CD14-positive monocyte (primary cell): Measurements from ENCODE around the gene GALNT15. TPM values are rescaled to one million over a fixed set of nuclear protein-coding genes. Genes with fewer than 3 reads are reported as not detected.

Source experiments
- DNase-seq, 3 donors: peaks; one replicate each; pipeline ENCODE4 v3.0.0-alpha.2; 2011 to 2022
- H2AFZ ChIP-seq: 2 replicates; pipeline ENCODE4 v1.6.0; 2012; ENCODE audit warnings: mild to moderate bottlenecking, low read depth, low read length, inconsistent platforms; ENCODE audit not compliant: insufficient read depth, poor library complexity, severe bottlenecking
- H3K27ac ChIP-seq, 2 donors: 1 replicate in 1 of 2; 2 replicates in 1 of 2; pipeline ENCODE4 v1.5.1; 2012 to 2013; ENCODE audit warnings: low read length in 2 of 2, control low read depth in 1 of 2, inconsistent platforms in 1 of 2, low read depth in 1 of 2, mild to moderate bottlenecking in 1 of 2
- H3K27me3 ChIP-seq, 2 donors: one replicate each; pipeline versions ENCODE4 v1.6.0 to v1.6.1; 2011 to 2013; ENCODE audit warnings: low read length in 2 of 2; ENCODE audit not compliant: control insufficient read depth in 2 of 2, insufficient read depth in 2 of 2
- H3K36me3 ChIP-seq, 2 donors: replicated peaks in 1 of 2; 1 replicate in 1 of 2; 2 replicates in 1 of 2; pipeline versions ENCODE4 v1.5.1 to v1.6.1; 2012 to 2013; ENCODE audit warnings: low read length in 2 of 2, control low read depth in 1 of 2, inconsistent platforms in 1 of 2, mild to moderate bottlenecking in 1 of 2; ENCODE audit not compliant: insufficient read depth in 2 of 2, control insufficient read depth in 1 of 2
- H3K4me1 ChIP-seq, 2 donors: 1 replicate in 1 of 2; 2 replicates in 1 of 2; pipeline versions ENCODE4 v1.5.1 to v1.6.1; 2012 to 2013; ENCODE audit warnings: low read length in 2 of 2, control low read depth in 1 of 2, inconsistent platforms in 1 of 2, mild to moderate bottlenecking in 1 of 2, moderate library complexity in 1 of 2; ENCODE audit not compliant: insufficient read depth in 2 of 2, control insufficient read depth in 1 of 2
- H3K4me2 ChIP-seq: replicated peaks from 2 replicates; pipeline ENCODE3; 2012; ENCODE audit warnings: low read length, moderate library complexity, mild to moderate bottlenecking; ENCODE audit not compliant: poor library complexity, severe bottlenecking; ENCODE audit errors: extremely low read depth
- H3K4me3 ChIP-seq, 3 experiments: fragments of 200-600 bp in 1 of 3; sonication (generic) in 1 of 3; replicated peaks in 1 of 3; 1 replicate in 2 of 3; 2 replicates in 1 of 3; pipeline ENCODE4 v1.5.1; 2011 to 2013; ENCODE audit warnings: low read length in 3 of 3, mild to moderate bottlenecking in 3 of 3, control low read depth in 2 of 3, low read depth in 2 of 3, inconsistent platforms in 1 of 3, moderate library complexity in 1 of 3
- H3K79me2 ChIP-seq: 2 replicates; pipeline ENCODE4 v1.6.0; 2012; ENCODE audit warnings: mild to moderate bottlenecking, control low read depth, inconsistent platforms, low read length, moderate library complexity; ENCODE audit not compliant: insufficient read depth
- H3K9ac ChIP-seq: 2 replicates; pipeline ENCODE4 v1.6.0; 2017; ENCODE audit warnings: low read length, mild to moderate bottlenecking; ENCODE audit not compliant: insufficient read depth, poor library complexity, severe bottlenecking
- H3K9me3 ChIP-seq, 2 donors: replicated peaks in 1 of 2; 1 replicate in 1 of 2; 2 replicates in 1 of 2; pipeline versions ENCODE4 v1.5.1 to v1.6.1; 2012 to 2013; ENCODE audit warnings: low read length in 2 of 2, control low read depth in 1 of 2; ENCODE audit not compliant: control insufficient read depth in 1 of 2, insufficient read depth in 1 of 2
- H4K20me1 ChIP-seq: 2 replicates; pipeline ENCODE4 v1.6.0; 2012; ENCODE audit warnings: mild to moderate bottlenecking, low read length, control low read depth, moderate library complexity; ENCODE audit not compliant: insufficient read depth
- H3K27ac Mint-ChIP-seq, 7 donors: one replicate each; pipeline ENCODE4 v1.8.0; 2020; ENCODE audit warnings: mild to moderate bottlenecking in 7 of 7, mixed read lengths in 7 of 7, moderate library complexity in 6 of 7, inconsistent platforms in 2 of 7
- H3K27me3 Mint-ChIP-seq, 3 donors: one replicate each; pipeline ENCODE4 v1.8.0; 2021 to 2022; ENCODE audit warnings: low read depth in 3 of 3, mild to moderate bottlenecking in 3 of 3, mixed read lengths in 3 of 3, moderate library complexity in 3 of 3, inconsistent platforms in 1 of 3
- H3K36me3 Mint-ChIP-seq, 2 donors: one replicate each; pipeline ENCODE4 v1.8.0; 2020; ENCODE audit warnings: mixed read lengths in 2 of 2, inconsistent platforms in 1 of 2, mild to moderate bottlenecking in 1 of 2
- H3K4me1 Mint-ChIP-seq: one replicate; pipeline ENCODE4 v1.8.0; 2020; ENCODE audit warnings: mild to moderate bottlenecking, mixed read lengths
- H3K4me3 Mint-ChIP-seq, 2 donors: one replicate each; pipeline ENCODE4 v1.8.0; 2020; ENCODE audit warnings: mild to moderate bottlenecking in 2 of 2, mixed read lengths in 2 of 2, moderate library complexity in 1 of 2
- H3K9me3 Mint-ChIP-seq, 7 donors: one replicate each; pipeline ENCODE4 v1.8.0; 2020 to 2022; ENCODE audit warnings: mixed read lengths in 7 of 7, mild to moderate bottlenecking in 6 of 7, moderate library complexity in 6 of 7, inconsistent platforms in 2 of 7
- CTCF ChIP-seq: fragments of 200-600 bp; IDR thresholded peaks from one replicate; pipeline ENCODE4 v1.8.0; 2022; ENCODE audit warnings: antibody characterized with exemption, mild to moderate bottlenecking
- WGBS: methylation state at CpG from one replicate; pipeline ENCODE4 v1.1.5; 2013; ENCODE audit warnings: missing lambda C conversion rate; ENCODE audit not compliant: insufficient coverage; 5-methylcytosine and 5-hydroxymethylcytosine counted together
- intact Hi-C, 2 donors: fragments of 100-400 bp; cut with micrococcal nuclease; formaldehyde crosslinking; loops; one replicate each; pipeline versions ENCODE4 v1.15.0 to v1.15.1; 2023
- polyA plus RNA-seq, 3 donors: library from polyadenylated mRNA; depleted of rRNA in 1 of 3; unstranded in 2 of 3; stranded (reverse) in 1 of 3; fragments of 300-500 nt in 2 of 3; fragments of >200 nt in 1 of 3; fragmentation: Illumina TruSeq in 2 of 3; gene quantifications; 1 replicate in 2 of 3; 2 replicates in 1 of 3; pipeline ENCODE4 v1.2.3, GENCODE V29; 2012 to 2021

GALNT15 gene
- polyA plus RNA-seq, 3 donors: not detected

- 83% methylated on average over 2 of the region's 5 CpGs for WGBS
- H3K27ac ChIP-seq: no peak overlapping the region
- H3K4me1 ChIP-seq: no peaks in the 10 kb centered on the region
- no peak overlapping the region for H3K4me2 ChIP-seq
- no peaks in the 10 kb centered on the region for H3K79me2 ChIP-seq
- Mint-ChIP-seq H3K27ac (no peak overlapping the region), H3K27me3 (peaks cover 0 to 5% (median 2%) of the 10 kb centered on the region in 3 donors), H3K36me3 (no peaks in the 10 kb centered on the region), H3K9me3 (peaks cover 9 to 37% (median 22%) of the 10 kb centered on the region in 7 donors), H3K4me3 (no peak overlapping the region), H3K4me1 (no peaks in the 10 kb centered on the region)
- H3K9me3 ChIP-seq: peaks cover 0 to 25% of the 10 kb centered on the region in 2 donors
- H2AFZ ChIP-seq: no peak overlapping the region
- no peak for TF ChIP-seq CTCF
- H3K9ac ChIP-seq: no peak overlapping the region
- intact Hi-C loops: no loop called here
- no peaks in the 10 kb centered on the region for H3K27me3 ChIP-seq
- H3K4me3 ChIP-seq: no peak overlapping the region
- no peak for DNase-seq
- no peaks in the 10 kb centered on the region for H3K36me3 ChIP-seq
- no peaks in the 10 kb centered on the region for H4K20me1 ChIP-seq
These were observed 32.0 kb upstream of the GALNT15 start for GRCh38 chr3:16142350-16143025.

GRCh38 chr3:16143861-16144447, 30.5 kb upstream of the GALNT15 start:
- Histone ChIP-seq H3K27ac (no peak overlapping the region), H3K9me3 (peaks cover 0 to 20% of the 10 kb centered on the region in 2 donors)

More at GRCh38 chr3:16143861-16144447, 30.5 kb upstream of the GALNT15 start:
- Histone ChIP-seq H3K79me2 (no peaks in the 10 kb centered on the region), H3K4me1 (no peaks in the 10 kb centered on the region), H3K9ac (no peak overlapping the region), H3K4me3 (no peak overlapping the region), H2AFZ (no peak overlapping the region), H4K20me1 (no peaks in the 10 kb centered on the region), H3K27me3 (no peaks in the 10 kb centered on the region), H3K4me2 (no peak overlapping the region), H3K36me3 (no peaks in the 10 kb centered on the region)
- Mint-ChIP-seq H3K4me1 (no peaks in the 10 kb centered on the region), H3K9me3 (peaks cover 9 to 30% (median 17%) of the 10 kb centered on the region in 7 donors), H3K27me3 (peaks cover 0 to 5% (median 2%) of the 10 kb centered on the region in 3 donors), H3K4me3 (no peak overlapping the region), H3K27ac (no peak overlapping the region), H3K36me3 (no peaks in the 10 kb centered on the region)
- intact Hi-C loops: no loop called here
- TF ChIP-seq CTCF: no peak
- 0% methylated on average over 1 of the region's 2 CpGs for WGBS
- DNase-seq: no peak
